Measurements from ENCODE around the gene MMP23B.

MMP23B gene

DNA sequence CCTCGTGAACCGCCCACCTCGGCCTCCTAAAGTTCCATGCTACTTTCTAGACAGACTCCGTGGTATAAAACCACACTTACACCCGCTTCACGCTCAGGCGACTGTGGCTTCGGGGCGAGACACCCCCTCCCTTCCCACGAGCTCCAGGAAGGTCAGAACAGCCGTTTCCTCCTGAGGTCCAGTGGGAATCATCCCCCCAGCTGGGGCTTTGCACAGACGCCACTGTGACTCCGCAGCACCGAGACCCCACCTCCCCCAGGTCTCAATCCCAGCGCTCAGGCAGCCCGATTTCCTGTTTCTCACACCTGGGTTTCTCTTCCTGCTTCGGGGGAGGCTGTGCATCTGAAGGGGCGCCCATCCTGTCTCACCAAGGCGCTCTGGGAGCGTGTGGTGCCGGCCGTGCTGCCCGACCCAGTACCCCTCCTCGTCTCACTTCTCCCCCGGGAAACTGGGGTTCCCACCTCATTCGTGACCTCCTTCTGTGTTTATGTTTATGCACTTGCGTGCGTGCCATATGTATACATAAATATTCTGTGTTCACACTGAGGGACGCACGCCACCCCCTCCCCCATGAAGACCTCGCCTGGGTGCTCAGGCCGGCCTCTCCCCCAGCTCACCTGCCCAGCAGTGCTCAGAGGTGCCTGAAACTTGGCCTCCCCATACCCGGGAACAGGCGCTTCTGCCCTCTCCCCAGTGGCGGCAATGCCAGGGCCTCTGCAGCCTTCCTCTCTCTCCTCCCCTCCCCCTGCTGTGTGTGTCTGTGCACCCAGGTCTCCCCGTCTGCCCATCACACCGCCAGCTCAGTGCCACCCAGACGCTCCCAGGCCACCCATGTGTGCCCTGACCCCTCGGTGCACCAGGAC is 46.0 kb downstream of the MMP23B start:
- DNase-seq (ENCODE audit: low spot score in 2 of 2) (peak; percentile 20 to 68), ATAC-seq (peak; percentile 59)
- H3K4me1 Mint-ChIP-seq: peaks cover 30% of the 10 kb centered on the region
- H3K9me3 Mint-ChIP-seq: no peaks in the 10 kb centered on the region
- H3K4me3 Mint-ChIP-seq: peak overlapping the region; percentile 91
- H3K36me3 Mint-ChIP-seq: peaks cover 39% of the 10 kb centered on the region
- H3K27ac Mint-ChIP-seq: peak overlapping the region; percentile 97

DNA sequence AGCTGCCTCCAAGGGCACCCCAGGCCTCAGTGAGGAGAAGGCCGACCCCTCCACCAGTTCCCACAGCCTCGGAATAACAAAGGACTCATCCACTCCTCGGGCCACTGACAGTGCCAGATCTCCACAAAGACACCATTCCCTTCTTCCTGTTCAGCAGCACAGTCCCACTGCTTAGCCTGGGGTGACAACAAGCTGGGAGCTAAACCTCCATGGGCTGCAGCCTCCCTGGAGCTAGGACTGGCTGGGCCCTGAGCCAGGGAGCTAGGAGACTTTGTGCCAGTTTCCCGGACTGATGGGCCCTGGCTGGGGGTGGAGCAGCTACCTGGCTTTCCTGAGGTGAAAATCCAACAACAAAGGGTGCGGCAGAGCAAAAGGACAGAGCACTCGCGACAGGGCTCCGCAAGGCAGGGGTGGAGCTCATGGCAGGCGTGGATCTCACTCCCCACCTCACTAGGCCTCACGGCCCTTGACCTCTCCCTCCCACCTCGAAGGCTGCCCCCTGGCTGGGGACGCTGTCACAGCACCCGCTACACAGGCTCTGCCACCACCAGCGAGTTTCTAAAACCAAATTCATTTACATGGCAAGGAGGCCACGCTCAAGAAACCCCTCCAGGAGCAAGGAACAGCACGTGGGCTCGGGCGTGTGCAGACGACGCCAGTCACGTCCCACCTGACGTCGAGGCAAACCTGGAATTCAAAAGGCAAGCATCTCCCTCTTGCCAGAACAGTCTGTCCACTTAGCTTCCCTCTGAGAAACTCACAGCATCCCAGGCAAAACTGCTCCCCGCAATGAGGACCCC is 46.8 kb downstream of the MMP23B start:
- DNase-seq (ENCODE audit: low spot score in 2 of 2) (peak; percentile 38 to 63), ATAC-seq (peak; percentile 81)
- Mint-ChIP-seq H3K36me3 (peaks cover 39% of the 10 kb centered on the region), H3K4me3 (peak overlapping the region; percentile 91), H3K27ac (peak overlapping the region; percentile 97), H3K4me1 (peaks cover 30% of the 10 kb centered on the region), H3K9me3 (no peaks in the 10 kb centered on the region)

DNA sequence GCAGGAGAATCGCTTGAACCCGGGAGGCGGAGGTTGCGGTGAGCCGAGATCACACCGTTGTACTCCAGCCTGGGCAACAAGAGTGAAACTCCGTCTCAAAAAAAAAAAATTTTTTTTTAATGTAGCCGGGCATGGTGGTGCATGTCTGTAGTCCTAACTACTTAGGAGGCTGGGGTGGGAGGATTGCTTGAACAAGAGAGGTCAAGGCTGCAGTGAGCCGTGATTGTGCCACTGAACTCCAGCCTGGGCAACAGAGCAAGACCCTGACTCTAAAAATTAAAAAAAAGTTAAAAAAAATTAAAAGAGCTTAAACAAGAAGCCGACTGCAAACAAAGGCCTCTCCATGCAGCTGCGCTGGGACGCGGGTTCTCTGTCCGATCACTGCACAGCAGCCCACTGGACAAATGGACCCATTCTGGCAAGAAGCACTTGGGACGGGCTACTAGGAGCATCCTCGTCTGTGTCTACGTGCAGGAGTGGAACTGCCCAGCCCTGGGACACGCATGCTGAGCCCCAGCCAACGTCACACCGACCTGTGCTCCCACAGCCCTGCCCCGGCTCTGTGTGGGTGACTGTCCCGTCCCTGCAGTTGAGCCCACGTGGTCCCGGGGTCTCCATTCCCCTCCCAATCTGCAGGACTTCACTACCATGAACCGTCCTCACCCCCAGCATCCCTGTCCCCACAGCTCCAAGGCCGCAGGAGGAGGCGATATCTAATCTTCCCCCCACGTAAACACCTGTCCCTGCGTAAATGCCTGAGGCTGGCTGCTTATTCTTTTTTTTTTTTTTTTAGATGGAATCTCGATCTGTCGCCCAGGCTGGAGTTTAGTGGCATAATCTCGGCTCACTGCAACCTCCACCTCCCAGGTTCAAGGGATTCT is 48.3 kb downstream of the MMP23B start:
- Mint-ChIP-seq H3K27ac (no peak overlapping the region), H3K4me3 (no peak overlapping the region), H3K36me3 (peaks cover 37% of the 10 kb centered on the region), H3K9me3 (no peaks in the 10 kb centered on the region), H3K4me1 (peaks cover 27% of the 10 kb centered on the region)
- ATAC-seq: no peak
- no peak for DNase-seq (ENCODE audit: low spot score in 2 of 2)

DNA sequence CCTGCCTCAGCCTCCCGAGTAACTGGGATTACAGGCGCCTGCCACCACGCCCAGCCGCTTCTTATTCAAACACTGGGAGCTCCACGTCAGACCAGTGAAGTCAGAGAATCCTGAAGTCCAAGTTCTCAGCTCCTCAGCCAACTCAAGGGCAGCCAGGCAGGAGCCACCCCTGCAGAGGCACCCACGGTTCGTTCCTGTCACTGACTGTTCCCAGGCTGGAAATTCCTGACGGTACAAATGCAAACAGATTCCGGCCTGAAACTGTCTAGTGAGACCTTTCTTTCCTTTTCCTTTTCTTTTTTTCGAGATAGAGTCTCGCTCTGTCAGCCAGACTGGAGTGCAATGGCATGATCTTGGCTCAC is 48.9 kb downstream of the MMP23B start:
- no peak for ATAC-seq
- DNase-seq (ENCODE audit: low spot score in 2 of 2): no peak
- no peak overlapping the region for H3K27ac Mint-ChIP-seq
- peaks cover 41% of the 10 kb centered on the region for H3K36me3 Mint-ChIP-seq
- H3K9me3 Mint-ChIP-seq: no peaks in the 10 kb centered on the region
- H3K4me1 Mint-ChIP-seq: peaks cover 30% of the 10 kb centered on the region
- H3K4me3 Mint-ChIP-seq: no peak overlapping the region

DNA sequence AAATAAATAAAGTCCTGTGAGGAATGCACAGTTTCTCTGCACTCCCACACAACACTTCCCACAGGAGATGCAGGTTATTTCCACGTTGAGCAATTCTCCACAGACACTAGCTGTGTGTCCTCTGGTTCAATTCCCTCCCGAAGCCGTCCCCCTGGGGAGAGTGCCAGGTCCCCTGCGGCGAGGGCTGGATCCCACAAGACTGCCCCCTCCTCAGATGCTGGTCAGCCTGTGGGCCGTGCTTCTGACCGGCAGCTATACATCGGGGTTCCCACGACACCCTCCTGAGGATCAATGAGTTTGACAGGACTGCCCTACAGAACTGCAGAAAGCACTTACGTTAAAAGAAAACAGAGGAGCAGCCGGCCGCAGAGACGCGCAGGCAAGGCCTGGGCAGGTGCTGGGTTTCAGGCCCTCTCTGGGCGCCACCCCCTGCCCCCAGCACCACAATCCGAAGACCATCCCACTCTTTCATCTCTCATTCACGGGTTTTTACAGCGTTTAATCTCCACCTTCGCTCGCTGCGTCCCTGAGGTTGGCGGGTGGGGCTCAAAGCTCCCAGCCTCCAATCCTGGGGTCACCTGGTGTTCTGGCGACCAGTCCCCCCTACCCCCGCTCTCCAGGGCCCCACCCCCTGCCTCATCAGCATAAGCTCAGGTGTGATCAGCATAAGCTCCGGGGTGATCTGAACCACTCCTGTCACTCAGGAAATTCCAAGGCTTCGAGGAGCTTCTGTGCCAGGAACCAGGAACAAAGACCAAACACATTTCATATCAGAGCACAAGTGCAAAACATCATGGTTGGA is 51.3 kb downstream of the MMP23B start:
- H3K9me3 Mint-ChIP-seq: no peaks in the 10 kb centered on the region
- peaks cover 25% of the 10 kb centered on the region for H3K4me1 Mint-ChIP-seq
- no peak overlapping the region for H3K27ac Mint-ChIP-seq
- ATAC-seq (no peak), DNase-seq (ENCODE audit: low spot score in 2 of 2) (no peak)
- H3K36me3 Mint-ChIP-seq: peaks cover 36% of the 10 kb centered on the region
- no peak overlapping the region for H3K4me3 Mint-ChIP-seq

All from stimulated activated effector memory CD8-positive, alpha-beta T cell treated with anti-CD3 and anti-CD28 coated beads, Interleukin-12 subunit alpha, Interleukin-12 subunit beta, amount 100 ng/mL, for 72 hours (primary cell).